GM21381 (cell line): Measurements from ENCODE around the gene SIRT1.
A peak's percentile ranks its signal among the peaks of the same experiment; 100 is the strongest.
"Not testable (repeated sequence)": the region's sequence is repeated elsewhere in the genome, so short reads cannot be mapped to it uniquely, and the experiment has no call there.

Experiments
- ATAC-seq: cut with Tn5 transposase; IDR thresholded peaks from one replicate; pipeline ENCODE4 v1.9.1; 2021; ENCODE audit warnings: mild to moderate bottlenecking, moderate library complexity; ENCODE audit not compliant: unreplicated experiment

The SIRT1 gene

DNA sequence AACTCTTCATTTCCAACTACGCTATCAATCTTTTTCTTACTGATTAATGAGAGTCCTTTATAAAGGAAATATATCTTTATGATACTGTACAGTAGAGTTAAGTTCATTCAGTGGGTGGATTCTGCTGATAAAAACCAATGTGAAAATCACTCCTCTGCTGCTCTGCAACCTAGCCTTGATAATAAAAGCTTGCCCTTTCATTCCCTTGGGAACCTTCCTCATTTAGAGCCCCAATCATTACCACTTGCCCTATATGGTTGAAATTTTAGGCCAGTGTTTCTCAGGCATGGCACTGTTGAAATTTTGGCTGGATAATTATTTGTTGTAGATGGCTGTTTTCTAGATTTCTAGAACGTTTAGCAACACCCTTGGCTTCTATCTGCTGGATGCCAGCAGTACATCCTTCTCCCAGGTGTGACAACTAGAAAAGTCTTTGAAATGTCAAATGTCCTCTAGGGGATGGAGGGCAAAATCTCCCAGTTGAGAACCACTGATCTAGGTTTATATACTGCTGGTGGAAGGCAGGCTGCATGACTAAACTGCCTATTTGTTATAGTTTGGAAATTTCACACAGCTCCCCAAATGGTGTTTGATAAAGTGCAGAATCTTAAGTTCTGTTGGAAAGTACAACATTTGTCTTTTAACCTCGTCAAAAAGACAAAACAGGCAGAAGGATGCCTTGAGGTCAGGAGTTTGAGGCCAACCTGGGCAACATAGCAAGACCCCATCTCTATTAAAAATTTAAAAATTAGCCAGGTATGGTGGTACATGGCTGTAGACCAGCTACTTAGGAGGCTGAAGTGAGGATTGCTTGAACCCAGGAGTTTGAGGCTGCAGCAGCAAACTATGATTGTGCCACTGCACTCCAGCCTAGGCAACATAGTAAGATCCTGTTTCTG, 8.9 kb upstream of the SIRT1 start:
- ATAC-seq, result no peak

DNA sequence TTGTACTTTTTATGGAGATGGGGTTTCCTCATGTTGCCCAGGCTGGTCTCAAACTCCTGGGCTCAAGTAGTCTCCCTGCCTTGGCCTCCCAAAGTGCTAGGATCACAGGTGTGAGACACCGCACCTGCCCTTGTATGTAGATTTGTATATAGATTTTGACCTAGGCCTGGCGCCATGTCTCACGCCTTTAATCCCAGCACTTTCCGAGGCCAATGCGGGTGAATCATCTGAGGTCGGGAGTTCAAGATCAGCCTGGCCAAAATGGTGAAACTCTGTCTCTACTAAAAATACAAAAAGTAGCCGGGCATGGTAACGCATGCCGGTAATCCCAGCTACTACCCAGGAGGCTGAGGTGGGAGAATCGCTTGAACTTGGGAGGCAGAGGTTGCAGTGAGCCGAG, 7.0 kb upstream of the SIRT1 start:
- ATAC-seq, result not testable (repeated sequence)

DNA sequence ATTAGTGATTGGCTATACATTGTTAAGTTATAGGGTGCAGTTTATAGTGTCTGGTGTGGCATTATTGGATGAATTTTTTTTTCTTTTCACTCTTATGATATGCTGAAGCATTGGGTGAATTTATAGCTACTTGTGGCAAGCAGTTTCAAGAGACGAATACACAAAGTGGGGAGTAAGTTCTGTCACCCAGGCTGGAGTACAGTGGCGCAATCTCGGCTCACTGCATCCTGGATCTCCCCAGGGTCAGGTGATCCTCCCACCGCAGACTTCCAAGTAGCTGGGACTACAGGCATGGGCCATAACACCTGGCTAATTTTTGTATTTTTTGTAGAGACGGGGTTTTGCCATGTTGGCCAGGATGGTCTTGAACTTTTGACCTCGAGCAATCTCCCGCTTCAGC, 6.3 kb upstream of the SIRT1 start:
- ATAC-seq, result no peak

DNA sequence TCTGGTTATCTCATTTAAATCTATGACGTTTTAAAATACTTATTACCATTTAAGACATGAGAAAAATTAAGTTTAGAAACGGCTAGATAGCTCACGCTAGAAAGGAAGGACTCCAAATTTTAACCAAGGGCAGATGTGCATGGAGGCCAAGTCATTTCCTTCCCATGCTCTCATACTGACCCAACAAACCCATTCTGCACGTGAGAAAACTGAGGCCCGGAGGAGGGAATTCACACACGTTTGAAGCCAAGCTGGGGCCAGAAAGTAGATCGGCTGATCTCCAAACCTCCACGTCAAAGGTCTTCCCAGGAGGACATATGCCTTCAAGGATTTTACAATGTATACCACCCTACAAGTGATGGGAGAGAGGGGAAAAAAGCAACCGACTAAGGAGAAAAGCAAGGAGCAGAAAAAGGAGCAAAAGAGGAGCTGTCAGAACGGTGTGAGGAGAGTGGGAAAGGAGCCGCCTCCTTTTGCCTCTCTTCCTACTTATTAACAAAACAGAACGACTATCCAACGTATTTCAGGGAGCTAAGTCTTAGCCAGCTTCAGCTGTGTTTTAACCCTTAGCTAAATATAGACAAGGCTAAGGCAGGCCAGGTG, 645 bp upstream of the SIRT1 start:
- ATAC-seq, result no peak

DNA sequence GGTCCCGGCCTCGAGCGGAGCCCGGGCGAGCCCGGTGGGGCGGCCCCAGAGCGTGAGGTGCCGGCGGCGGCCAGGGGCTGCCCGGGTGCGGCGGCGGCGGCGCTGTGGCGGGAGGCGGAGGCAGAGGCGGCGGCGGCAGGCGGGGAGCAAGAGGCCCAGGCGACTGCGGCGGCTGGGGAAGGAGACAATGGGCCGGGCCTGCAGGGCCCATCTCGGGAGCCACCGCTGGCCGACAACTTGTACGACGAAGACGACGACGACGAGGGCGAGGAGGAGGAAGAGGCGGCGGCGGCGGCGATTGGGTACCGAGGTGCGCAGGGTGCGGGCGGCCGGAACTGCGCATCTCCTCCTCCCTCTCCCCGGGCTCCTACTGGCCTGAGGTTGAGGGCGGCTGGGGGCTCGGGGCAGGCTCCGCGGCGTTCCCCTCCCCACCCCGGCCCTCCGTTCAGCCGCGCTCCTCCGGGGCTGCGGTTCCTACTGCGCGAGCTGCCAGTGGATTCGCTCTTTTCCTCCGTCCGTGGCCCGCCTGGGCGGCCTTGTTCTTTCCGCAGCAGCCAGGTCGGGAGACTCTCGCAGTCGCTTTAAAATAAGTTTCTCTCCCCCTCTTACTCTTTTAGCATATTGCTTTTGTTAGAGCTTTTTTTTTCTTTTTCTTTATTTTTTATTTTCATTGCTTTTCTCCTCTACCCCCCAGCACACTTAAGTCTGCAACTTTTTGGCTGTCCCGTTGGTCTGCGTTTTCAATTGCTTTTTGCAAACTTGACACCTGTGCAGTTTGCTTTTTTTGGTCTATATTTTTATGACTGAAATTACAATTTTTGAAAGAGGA, 600 bp downstream of the SIRT1 start:
- ATAC-seq, result peak; percentile 52

DNA sequence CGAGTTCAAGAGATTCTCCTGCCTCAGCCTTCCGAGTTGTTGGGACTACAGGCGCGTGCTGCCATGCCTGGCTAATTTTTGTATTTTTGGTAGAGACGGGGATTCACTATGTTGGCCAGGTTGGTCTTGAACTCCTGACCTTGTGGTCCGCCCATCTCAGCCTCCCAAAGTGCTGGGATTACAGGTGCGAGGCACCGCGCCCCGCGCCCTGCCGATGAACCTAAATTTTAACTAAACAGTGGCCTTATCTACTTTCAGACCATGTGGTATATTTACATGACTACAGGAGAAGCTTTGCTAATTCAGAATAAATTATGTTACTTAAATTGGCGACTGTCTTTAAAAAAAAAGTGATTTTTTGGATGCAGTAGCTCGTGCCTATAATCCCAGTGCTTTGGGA, 9.2 kb downstream of the SIRT1 start:
- ATAC-seq, result no peak

DNA sequence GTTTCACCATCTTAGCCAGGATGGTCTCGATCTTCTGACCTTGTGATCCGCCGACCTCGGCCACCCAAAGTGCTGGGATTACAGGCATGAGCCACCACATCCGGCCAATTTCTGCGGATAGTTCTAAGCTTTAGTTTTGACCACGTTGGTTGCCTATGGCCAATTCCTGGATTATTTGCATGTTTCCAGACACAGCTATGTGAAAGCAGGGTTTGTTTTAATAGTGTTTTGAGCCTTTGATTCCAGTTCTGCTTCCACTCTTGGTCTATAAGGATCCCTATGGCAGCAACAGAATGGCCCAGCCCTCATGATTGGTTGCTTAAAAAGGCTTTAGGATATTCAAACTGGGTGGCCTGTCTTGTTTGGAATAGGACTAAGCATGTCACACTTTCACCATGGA, 19.1 kb downstream of the SIRT1 start:
- no peak for ATAC-seq

DNA sequence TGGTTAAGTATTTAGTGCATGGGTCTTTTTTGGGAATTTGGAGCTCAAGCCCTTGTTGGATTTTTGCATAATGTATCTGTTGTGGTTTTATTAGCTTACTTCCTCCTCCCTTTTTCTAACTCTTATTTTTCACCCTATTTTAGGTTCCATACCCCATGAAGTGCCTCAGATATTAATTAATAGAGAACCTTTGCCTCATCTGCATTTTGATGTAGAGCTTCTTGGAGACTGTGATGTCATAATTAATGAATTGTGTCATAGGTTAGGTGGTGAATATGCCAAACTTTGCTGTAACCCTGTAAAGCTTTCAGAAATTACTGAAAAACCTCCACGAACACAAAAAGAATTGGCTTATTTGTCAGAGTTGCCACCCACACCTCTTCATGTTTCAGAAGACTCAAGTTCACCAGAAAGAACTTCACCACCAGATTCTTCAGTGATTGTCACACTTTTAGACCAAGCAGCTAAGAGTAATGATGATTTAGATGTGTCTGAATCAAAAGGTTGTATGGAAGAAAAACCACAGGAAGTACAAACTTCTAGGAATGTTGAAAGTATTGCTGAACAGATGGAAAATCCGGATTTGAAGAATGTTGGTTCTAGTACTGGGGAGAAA, 28.0 kb downstream of the SIRT1 start:
- ATAC-seq, result no peak

DNA sequence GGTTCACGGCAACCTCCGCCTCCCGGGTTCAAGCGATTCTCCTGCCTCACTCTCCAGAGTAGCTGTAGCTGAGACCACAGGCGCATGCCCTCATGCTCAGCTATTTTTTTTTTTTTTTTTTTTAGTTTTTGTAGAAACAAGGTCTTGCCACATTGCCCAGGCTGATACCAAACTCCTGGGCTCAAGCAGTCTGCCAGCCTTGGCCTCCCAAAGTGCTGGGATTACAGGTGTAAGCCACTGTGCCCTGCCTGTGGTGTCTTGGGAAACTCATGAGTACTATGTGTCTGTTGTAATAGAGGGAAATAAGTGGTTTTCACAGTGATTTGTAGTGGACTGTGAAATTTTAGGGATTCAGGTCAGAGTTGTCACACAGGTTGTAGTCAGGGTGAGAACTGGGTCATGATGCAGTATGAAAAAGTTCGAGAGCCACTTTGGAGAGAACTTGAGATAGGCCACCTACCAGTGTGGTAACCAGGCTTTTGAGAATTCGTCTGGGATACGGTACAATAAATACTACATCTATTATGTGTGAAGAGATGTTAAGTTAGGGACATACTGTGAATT, 30.4 kb downstream of the SIRT1 start:
- ATAC-seq, result no peak

DNA sequence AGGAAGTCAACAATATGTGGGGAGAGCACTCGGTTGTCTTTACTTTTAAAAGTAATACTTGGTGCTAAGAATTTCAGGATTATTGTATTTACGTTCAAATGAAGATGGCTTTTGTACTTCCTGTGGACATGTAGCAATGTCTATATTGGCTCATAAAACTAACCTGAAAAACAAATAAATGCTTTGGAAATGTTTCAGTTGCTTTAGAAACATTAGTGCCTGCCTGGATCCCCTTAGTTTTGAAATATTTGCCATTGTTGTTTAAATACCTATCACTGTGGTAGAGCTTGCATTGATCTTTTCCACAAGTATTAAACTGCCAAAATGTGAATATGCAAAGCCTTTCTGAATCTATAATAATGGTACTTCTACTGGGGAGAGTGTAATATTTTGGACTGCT, 32.7 kb downstream of the SIRT1 start:
- ATAC-seq, result no peak

DNA sequence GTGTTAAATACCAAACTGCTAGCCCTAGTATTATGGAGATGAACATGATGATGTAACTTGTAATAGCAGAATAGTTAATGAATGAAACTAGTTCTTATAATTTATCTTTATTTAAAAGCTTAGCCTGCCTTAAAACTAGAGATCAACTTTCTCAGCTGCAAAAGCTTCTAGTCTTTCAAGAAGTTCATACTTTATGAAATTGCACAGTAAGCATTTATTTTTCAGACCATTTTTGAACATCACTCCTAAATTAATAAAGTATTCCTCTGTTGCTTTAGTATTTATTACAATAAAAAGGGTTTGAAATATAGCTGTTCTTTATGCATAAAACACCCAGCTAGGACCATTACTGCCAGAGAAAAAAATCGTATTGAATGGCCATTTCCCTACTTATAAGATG, 33.2 kb downstream of the SIRT1 start:
- ATAC-seq, result no peak

DNA sequence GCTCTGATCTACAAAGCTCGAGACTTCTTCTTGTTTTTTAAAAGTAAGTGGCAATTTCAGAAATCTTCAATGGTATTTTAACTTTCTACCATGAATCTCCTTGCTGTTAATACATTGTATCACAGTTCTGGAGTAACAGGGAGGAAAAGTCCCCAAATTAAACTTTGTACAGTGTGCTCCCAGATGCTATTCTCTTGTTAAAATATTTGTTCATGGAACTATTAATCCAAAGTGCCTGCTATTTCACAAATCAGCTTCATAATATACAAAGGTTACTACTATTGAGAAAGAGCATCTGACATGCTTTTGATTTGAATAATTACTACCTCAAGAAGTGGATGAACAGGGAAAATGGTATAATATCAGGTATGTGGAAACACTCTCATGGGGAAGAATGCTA, 36.6 kb downstream of the SIRT1 start:
- ATAC-seq, result no peak

DNA sequence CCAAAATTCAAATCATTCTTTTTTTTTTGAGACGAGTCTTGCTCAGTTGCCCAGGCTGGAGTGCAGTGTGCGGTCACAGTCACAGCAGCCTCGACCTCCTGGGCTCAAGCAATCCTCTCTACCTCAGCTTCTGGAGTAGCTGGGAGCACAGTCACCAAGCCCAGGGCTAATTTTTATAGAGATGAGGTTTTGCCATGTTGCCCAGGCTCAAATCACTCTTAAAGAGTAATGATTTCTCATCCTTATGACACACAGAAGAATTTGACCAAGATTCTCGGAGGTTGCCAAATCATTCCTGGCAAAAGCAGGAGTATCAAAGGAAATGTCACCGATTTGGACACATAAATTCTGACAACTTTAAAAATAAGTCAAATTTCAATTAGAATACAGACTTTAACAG, 39.1 kb downstream of the SIRT1 start:
- no peak for ATAC-seq

DNA sequence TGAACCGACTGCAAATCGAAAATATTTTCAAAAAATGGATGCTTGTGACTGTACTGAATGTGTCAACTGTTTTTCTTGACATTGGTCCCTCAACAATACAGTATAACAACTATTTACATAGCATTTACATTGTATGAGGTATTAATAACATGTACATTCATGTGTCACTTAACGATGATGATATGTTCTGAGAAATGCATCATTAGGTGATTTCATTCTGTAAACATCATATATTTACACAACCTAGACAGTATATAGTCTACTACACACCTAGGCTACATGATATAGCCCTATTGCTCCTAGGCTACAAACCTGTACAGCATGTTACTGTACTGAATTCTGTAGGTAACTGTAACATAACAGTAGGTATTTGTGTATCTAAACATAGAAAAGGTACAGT, 39.7 kb downstream of the SIRT1 start:
- no peak for ATAC-seq

DNA sequence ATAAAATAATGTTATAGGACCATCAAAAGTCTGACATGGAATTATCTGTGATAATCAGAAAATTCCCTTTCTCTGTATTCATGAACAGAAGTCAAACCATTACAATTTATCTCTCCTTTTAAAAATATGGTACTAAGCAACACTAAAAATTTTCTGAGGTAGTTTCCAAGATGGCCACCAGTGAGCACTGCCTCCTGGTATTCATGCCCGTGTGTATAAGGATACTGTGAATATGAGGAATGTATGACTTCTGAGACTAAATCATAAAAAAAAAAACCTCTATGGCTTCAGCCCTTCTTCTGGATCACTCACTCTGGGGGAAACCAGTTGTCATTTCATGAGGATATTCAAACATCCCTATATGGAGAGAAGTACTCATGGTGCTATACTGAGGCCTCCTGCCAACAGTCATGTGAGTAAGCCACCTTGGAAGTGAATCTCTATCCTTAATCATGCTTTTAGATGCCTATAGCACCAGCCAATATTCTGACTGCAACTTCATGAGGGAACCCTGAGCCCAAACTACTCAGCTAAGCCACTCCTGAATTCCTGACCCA, 41.1 kb downstream of the SIRT1 start:
- ATAC-seq, result no peak

DNA sequence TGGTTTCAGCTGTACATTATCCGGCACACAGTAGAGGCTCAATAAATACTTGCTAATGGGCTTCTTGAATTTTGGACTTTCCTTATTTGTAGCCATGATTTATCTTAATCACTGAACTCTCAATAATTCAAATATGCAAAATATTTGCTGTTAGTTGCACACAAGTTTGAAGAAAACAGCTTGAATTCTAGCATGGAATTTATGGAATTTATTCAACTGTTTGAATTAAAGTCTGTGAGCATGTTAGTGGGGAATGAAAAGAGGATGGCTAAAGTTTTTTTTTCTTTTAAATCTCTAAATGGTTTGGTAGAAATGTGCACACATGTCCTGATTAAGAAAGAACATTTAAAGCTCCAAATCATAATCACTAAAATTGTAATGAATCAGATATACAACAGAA, 42.5 kb downstream of the SIRT1 start:
- ATAC-seq, result no peak

DNA sequence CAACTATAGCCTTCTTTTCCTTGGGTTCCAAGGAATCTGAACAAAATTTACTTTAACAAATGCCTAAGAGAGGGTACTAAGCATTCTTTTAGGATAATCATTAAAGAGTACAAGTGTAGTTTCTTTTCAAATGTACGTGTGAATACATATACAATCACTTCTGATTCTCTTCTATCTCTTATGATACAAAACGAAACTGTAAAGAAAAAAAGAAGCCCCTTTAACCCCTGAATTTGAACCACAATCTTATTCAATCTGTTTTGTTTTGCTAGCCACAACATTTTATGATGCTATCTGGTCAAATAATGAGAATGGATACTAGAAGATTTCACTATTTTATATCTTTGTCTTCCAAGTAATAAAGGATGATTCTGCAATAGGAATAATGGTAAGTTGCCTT, 48.7 kb downstream of the SIRT1 start:
- ATAC-seq, result no peak

DNA sequence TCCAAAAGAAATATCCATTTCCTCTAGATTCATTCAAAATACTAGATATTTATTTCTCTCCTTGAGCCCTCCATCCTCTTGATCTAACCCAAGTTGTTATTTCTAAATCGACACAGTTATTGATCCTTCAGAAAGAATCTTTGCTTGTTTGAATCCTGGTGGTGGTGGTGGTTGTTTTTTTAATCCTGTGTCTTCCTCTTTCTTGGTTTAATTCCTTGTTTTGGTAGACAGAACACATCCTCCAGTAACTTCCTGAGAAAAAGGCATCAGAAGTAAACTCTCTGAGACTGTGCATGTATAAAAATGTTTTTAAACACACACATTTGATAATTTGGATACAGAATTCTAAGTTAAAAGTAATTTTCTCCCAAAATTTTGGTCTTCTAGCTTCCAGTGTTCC, 49.9 kb downstream of the SIRT1 start:
- no peak for ATAC-seq

DNA sequence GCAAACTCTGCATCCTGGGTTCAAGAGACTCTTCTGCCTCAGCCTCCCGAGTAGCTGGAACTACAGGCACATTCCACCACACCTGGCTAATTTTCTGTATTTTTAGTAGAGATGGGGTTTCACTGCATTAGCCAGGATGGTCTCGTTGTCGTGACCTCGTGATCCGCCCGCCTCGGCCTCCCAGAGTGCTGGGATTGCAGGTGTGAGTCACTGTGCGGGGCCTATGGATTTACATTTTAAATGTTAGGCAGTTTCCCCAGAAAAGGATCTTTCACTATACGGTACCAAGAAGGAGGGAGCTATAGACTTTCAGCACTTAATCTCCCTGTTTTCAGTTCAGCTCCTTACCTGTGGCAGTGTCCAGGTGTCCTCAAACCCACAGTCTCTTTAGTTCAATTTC, 50.8 kb downstream of the SIRT1 start:
- no peak for ATAC-seq

DNA sequence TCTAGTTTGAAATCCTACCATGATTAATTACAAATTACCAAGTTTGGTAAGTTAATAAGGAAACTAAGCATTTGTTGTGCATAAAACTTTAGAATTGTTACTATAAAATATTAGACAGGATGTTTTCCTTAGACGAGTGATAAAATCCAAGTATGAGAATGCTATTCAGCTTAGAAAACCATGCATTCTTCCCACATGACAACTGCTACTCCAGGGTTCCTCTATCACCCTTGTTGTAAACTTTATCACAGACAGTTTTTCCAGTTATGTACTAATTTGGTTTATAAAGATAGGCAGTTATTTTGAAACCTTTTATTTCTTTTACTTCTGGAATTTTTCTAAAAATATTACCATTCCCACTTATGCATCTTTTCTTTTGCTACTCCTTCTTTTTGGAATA, 52.0 kb downstream of the SIRT1 start:
- ATAC-seq, result no peak

DNA sequence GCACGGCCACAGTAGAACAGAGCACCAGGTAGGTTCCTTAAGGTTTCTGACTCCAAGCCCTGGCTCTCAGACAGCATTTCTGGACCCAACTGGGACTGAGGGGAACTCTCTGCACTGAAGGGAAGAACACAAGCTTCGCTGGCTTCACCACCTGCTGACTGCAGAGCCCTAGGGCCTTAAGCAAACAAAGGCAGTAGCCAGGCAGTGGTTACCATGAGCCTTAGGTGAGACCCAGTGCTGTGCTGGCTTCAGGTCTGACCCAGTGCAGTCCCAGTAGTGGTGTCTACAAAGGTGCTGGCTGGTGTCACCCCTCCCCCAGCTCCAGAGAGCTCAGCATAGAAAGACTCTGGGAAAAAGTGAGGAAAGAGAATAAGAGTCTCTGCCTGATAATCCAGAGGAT, 59.5 kb downstream of the SIRT1 start:
- no peak for ATAC-seq
